ENCODE data around the gene LARP1B. TPM values are rescaled to one million over a fixed set of nuclear protein-coding genes. Genes with fewer than 3 reads are reported as not detected.
"Not testable (repeated sequence)": the region's sequence is repeated elsewhere in the genome, so short reads cannot be mapped to it uniquely, and the experiment has no call there.

Gene LARP1B
- total RNA-seq, 2 experiments from 2014 or later: 13.6 to 14.5 TPM

- H3K4me3 Mint-ChIP-seq: no peak overlapping the region
- peaks cover 17% of the 10 kb centered on the region for H3K9me3 Mint-ChIP-seq (ENCODE audit: insufficient read depth)
- DNase-seq (no peak), ATAC-seq (no peak)
- H3K4me1 Mint-ChIP-seq (ENCODE audit: low read depth): no peaks in the 10 kb centered on the region
- POLR2A ChIA-PET: no interaction called here
- H3K27ac Mint-ChIP-seq: no peak overlapping the region
- H3K27me3 Mint-ChIP-seq (ENCODE audit: low read depth): no peaks in the 10 kb centered on the region
- CTCF ChIA-PET: interaction anchor here (0.5 kb wide), 1 partner anchor 263 kb away, joined by 3 read pairs; no protein-coding TSS in a partner anchor
- peaks cover 11% of the 10 kb centered on the region for H3K36me3 Mint-ChIP-seq (ENCODE audit: low read depth)
These were observed 84.6 kb downstream of the LARP1B start for GRCh38 chr4:128145727-128146126.

- Mint-ChIP-seq H3K9me3 (ENCODE audit: insufficient read depth) (no peaks in the 10 kb centered on the region), H3K36me3 (ENCODE audit: low read depth) (peaks cover 6% of the 10 kb centered on the region), H3K27ac (no peak overlapping the region), H3K4me3 (no peak overlapping the region), H3K27me3 (ENCODE audit: low read depth) (no peaks in the 10 kb centered on the region), H3K4me1 (ENCODE audit: low read depth) (no peaks in the 10 kb centered on the region)
- no peak for DNase-seq
- ATAC-seq: no peak
- ChIA-PET POLR2A (no interaction called here), CTCF (no interaction called here)
These were observed 92.7 kb downstream of the LARP1B start for GRCh38 chr4:128153800-128154199.

DNA sequence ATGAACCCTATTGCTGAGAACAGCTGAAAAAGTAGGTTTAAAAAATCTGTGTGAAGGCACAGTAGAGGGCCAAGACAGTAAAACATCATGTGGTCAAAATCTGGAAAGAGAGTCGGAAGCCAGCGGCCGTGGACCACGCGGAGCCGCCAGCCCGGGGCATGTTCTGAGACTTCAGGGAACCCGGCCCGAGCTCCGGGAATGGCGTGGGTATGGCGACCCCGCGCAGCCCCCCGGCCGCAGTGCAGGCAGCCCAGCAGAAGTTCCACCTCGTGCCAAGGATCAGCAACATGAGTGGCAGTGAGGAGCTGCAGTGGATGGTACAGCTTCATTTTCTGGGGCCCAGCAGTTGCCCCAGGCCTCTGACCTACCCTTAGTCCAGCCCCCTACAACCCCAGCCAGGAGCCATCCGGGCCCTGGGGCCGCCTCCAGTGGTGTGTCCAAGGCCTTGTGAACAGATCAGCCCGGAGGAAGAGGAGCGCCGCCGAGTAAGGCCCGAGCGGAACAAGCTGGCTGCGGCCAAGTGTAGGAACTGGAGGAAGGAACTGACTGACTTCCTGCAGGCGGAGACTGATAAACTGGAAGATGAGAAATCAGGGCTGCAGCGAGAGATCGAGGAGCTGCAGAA is 94.2 kb downstream of the LARP1B start:
- Mint-ChIP-seq H3K27me3 (ENCODE audit: low read depth) (no peaks in the 10 kb centered on the region), H3K36me3 (ENCODE audit: low read depth) (peaks cover 6% of the 10 kb centered on the region), H3K27ac (no peak overlapping the region), H3K4me3 (no peak overlapping the region), H3K4me1 (ENCODE audit: low read depth) (no peaks in the 10 kb centered on the region), H3K9me3 (ENCODE audit: insufficient read depth) (no peaks in the 10 kb centered on the region)
- CTCF ChIA-PET: no interaction called here
- DNase-seq (no peak), ATAC-seq (no peak)
- POLR2A ChIA-PET: no interaction called here

GRCh38 chr4:128155874-128156456 is 94.9 kb downstream of the LARP1B start:
- Mint-ChIP-seq H3K27me3 (ENCODE audit: low read depth) (no peaks in the 10 kb centered on the region), H3K36me3 (ENCODE audit: low read depth) (peaks cover 6% of the 10 kb centered on the region), H3K4me1 (ENCODE audit: low read depth) (no peaks in the 10 kb centered on the region), H3K27ac (no peak overlapping the region), H3K4me3 (no peak overlapping the region), H3K9me3 (ENCODE audit: insufficient read depth) (no peaks in the 10 kb centered on the region)
- ATAC-seq (no peak), DNase-seq (no peak)
- ChIA-PET POLR2A (no interaction called here), CTCF (no interaction called here)

DNA sequence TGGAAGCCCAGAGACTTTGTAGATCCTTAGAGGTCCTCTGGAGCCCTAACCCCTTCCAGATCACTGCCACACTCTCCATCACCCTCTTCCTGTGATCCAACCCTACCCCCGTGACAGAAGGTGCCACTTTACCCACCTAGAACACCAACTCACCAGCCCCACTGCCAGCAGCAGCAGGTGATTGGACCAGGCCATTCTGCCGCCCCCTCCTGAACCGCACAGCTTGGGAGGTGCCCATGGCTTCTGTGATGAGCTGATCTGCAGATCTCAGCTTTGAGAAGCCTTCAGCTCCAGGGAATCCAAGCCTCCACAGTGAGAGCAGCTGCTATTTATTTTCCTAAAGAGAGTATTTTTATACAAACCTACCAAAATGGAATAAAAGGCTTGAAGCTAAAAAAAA is 95.4 kb downstream of the LARP1B start:
- CTCF ChIA-PET; H3K27me3 Mint-ChIP-seq (ENCODE audit: low read depth); H3K4me3 Mint-ChIP-seq; H3K9me3 Mint-ChIP-seq (ENCODE audit: insufficient read depth); H3K36me3 Mint-ChIP-seq (ENCODE audit: low read depth); H3K27ac Mint-ChIP-seq; ATAC-seq; DNase-seq; H3K4me1 Mint-ChIP-seq (ENCODE audit: low read depth); POLR2A ChIA-PET: not testable (repeated sequence)

GRCh38 chr4:128158894-128159293 is 97.8 kb downstream of the LARP1B start:
- ATAC-seq: no peak
- H3K4me3 Mint-ChIP-seq: no peak overlapping the region
- no peaks in the 10 kb centered on the region for H3K9me3 Mint-ChIP-seq (ENCODE audit: insufficient read depth)
- POLR2A ChIA-PET: no interaction called here
- no peak overlapping the region for H3K27ac Mint-ChIP-seq
- H3K4me1 Mint-ChIP-seq (ENCODE audit: low read depth): no peaks in the 10 kb centered on the region
- no peaks in the 10 kb centered on the region for H3K27me3 Mint-ChIP-seq (ENCODE audit: low read depth)
- H3K36me3 Mint-ChIP-seq (ENCODE audit: low read depth): peaks cover 6% of the 10 kb centered on the region
- DNase-seq: no peak
- CTCF ChIA-PET: no interaction called here

- H3K4me1 Mint-ChIP-seq (ENCODE audit: low read depth): no peaks in the 10 kb centered on the region
- no peaks in the 10 kb centered on the region for H3K27me3 Mint-ChIP-seq (ENCODE audit: low read depth)
- ATAC-seq (no peak), DNase-seq (no peak)
- peaks cover 6% of the 10 kb centered on the region for H3K36me3 Mint-ChIP-seq (ENCODE audit: low read depth)
- ChIA-PET CTCF (no interaction called here), POLR2A (no interaction called here)
- H3K9me3 Mint-ChIP-seq (ENCODE audit: insufficient read depth): no peaks in the 10 kb centered on the region
- H3K27ac Mint-ChIP-seq: no peak overlapping the region
- H3K4me3 Mint-ChIP-seq: no peak overlapping the region
These were observed 98.9 kb downstream of the LARP1B start for GRCh38 chr4:128159967-128160366.

GRCh38 chr4:128161138-128161537 is 100.0 kb downstream of the LARP1B start:
- Mint-ChIP-seq H3K27me3 (ENCODE audit: low read depth) (no peaks in the 10 kb centered on the region), H3K4me3 (no peak overlapping the region), H3K4me1 (ENCODE audit: low read depth) (no peaks in the 10 kb centered on the region), H3K27ac (no peak overlapping the region), H3K36me3 (ENCODE audit: low read depth) (peaks cover 3% of the 10 kb centered on the region), H3K9me3 (ENCODE audit: insufficient read depth) (no peaks in the 10 kb centered on the region)
- POLR2A ChIA-PET: no interaction called here
- DNase-seq (no peak), ATAC-seq (no peak)
- CTCF ChIA-PET: no interaction called here

- no peaks in the 10 kb centered on the region for H3K27me3 Mint-ChIP-seq (ENCODE audit: low read depth)
- no peak for DNase-seq
- H3K4me1 Mint-ChIP-seq (ENCODE audit: low read depth): no peaks in the 10 kb centered on the region
- H3K36me3 Mint-ChIP-seq (ENCODE audit: low read depth): no peaks in the 10 kb centered on the region
- POLR2A ChIA-PET: no interaction called here
- H3K4me3 Mint-ChIP-seq: no peak overlapping the region
- no peaks in the 10 kb centered on the region for H3K9me3 Mint-ChIP-seq (ENCODE audit: insufficient read depth)
- no peak overlapping the region for H3K27ac Mint-ChIP-seq
- no peak for ATAC-seq
- CTCF ChIA-PET: no interaction called here
These were observed 101.3 kb downstream of the LARP1B start for GRCh38 chr4:128162434-128162833.

- CTCF ChIA-PET: no interaction called here
- H3K4me3 Mint-ChIP-seq: no peak overlapping the region
- H3K36me3 Mint-ChIP-seq (ENCODE audit: low read depth): no peaks in the 10 kb centered on the region
- ATAC-seq (no peak), DNase-seq (no peak)
- POLR2A ChIA-PET: interaction anchor here (0.5 kb wide), 1 partner anchor 547 kb away, joined by 3 read pairs; no protein-coding TSS in a partner anchor
- H3K27me3 Mint-ChIP-seq (ENCODE audit: low read depth): no peaks in the 10 kb centered on the region
- no peak overlapping the region for H3K27ac Mint-ChIP-seq
- no peaks in the 10 kb centered on the region for H3K9me3 Mint-ChIP-seq (ENCODE audit: insufficient read depth)
- no peaks in the 10 kb centered on the region for H3K4me1 Mint-ChIP-seq (ENCODE audit: low read depth)
These were observed 102.3 kb downstream of the LARP1B start for GRCh38 chr4:128163177-128164117.

- ChIA-PET POLR2A (no interaction called here), CTCF (no interaction called here)
- Mint-ChIP-seq H3K27ac (no peak overlapping the region), H3K36me3 (ENCODE audit: low read depth) (no peaks in the 10 kb centered on the region), H3K4me3 (no peak overlapping the region), H3K27me3 (ENCODE audit: low read depth) (no peaks in the 10 kb centered on the region), H3K9me3 (ENCODE audit: insufficient read depth) (no peaks in the 10 kb centered on the region), H3K4me1 (ENCODE audit: low read depth) (no peaks in the 10 kb centered on the region)
- ATAC-seq (no peak), DNase-seq (no peak)
These were observed 105.9 kb downstream of the LARP1B start for GRCh38 chr4:128166982-128167381.

DNA sequence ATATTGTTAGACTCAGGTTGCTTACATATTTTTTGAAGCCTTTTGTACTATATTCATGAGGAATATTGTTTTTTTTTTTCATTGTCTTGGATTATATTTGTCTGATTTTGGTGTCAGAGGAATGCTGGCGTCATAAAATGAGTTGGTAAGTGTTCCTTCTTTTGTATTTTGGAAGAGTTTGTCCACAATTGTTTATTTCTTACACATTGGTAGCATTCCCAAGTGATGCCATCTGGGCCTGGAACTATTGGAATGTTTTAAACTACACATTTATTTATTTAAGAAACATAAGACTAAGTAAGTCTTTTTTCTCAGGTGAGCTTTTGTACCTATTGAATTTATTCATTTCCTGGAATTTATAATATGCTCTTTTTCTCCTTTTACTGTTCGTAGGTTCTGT is 107.6 kb downstream of the LARP1B start:
- POLR2A ChIA-PET: no interaction called here
- H3K9me3 Mint-ChIP-seq (ENCODE audit: insufficient read depth): no peaks in the 10 kb centered on the region
- H3K36me3 Mint-ChIP-seq (ENCODE audit: low read depth): no peaks in the 10 kb centered on the region

More for the DNA sequence above, 107.6 kb downstream of the LARP1B start:
- Mint-ChIP-seq H3K4me1 (ENCODE audit: low read depth) (no peaks in the 10 kb centered on the region), H3K4me3 (no peak overlapping the region), H3K27me3 (ENCODE audit: low read depth) (no peaks in the 10 kb centered on the region), H3K27ac (no peak overlapping the region)
- no peak for DNase-seq
- CTCF ChIA-PET: no interaction called here
- no peak for ATAC-seq
